Neural progenitor cell (in vitro differentiated cells): ENCODE measurements around the gene MS4A2. TPM values are rescaled to one million over a fixed set of nuclear protein-coding genes. Genes with fewer than 3 reads are reported as not detected.

Source experiments
- DNase-seq: peaks from one replicate; pipeline ENCODE4 v3.0.0-alpha.2; 2016; ENCODE audit warnings: low spot score
- H2AFZ ChIP-seq: fragments of 200-600 bp; sonication (generic); replicated peaks from 2 replicates; pipeline ENCODE4 v1.6.1; 2016; ENCODE audit warnings: antibody characterized with exemption
- H3F3A ChIP-seq: fragments of 200-600 bp; sonication (generic); 2 replicates; pipeline ENCODE4 v1.6.1; 2016; ENCODE audit warnings: antibody characterized with exemption, low read depth
- H3K27ac ChIP-seq: fragments of 200-600 bp; sonication (generic); 2 replicates; pipeline ENCODE4 v1.5.1; 2016; ENCODE audit warnings: mild to moderate bottlenecking
- H3K27me3 ChIP-seq: fragments of 200-600 bp; sonication (generic); 2 replicates; pipeline ENCODE4 v1.6.1; 2016; ENCODE audit warnings: mild to moderate bottlenecking, moderate library complexity
- H3K36me3 ChIP-seq: fragments of 200-600 bp; sonication (generic); 2 replicates; pipeline ENCODE4 v1.5.1; 2016
- H3K4me1 ChIP-seq: fragments of 200-600 bp; sonication (generic); 2 replicates; pipeline ENCODE4 v1.6.1; 2016; ENCODE audit warnings: mixed run types
- H3K4me2 ChIP-seq: fragments of 200-600 bp; sonication (generic); 2 replicates; pipeline ENCODE4 v1.6.1; 2016
- H3K4me3 ChIP-seq: fragments of 200-600 bp; sonication (generic); 2 replicates; pipeline ENCODE4 v1.5.1; 2016
- H3K79me2 ChIP-seq: fragments of 200-600 bp; sonication (generic); 2 replicates; pipeline ENCODE4 v1.6.1; 2016; ENCODE audit warnings: low read depth
- H3K9ac ChIP-seq: fragments of 200-600 bp; sonication (generic); 2 replicates; pipeline ENCODE4 v1.6.1; 2016
- H3K9me3 ChIP-seq: fragments of 200-600 bp; sonication (generic); 2 replicates; pipeline ENCODE4 v1.5.1; 2016; ENCODE audit warnings: low read depth
- H4K20me1 ChIP-seq: fragments of 200-600 bp; sonication (generic); 2 replicates; pipeline ENCODE4 v1.6.1; 2016; ENCODE audit warnings: low read depth
- H3K27ac Mint-ChIP-seq: 3 replicates; pipeline ENCODE4 v1.8.0; 2021; ENCODE audit warnings: mixed read lengths
- H3K27me3 Mint-ChIP-seq: 2 replicates; pipeline ENCODE4 v1.8.0; 2022; ENCODE audit warnings: low read depth, mild to moderate bottlenecking, inconsistent platforms, moderate library complexity, mixed read lengths; ENCODE audit not compliant: insufficient read depth
- H3K36me3 Mint-ChIP-seq: 3 replicates; pipeline ENCODE4 v1.8.0; 2021; ENCODE audit warnings: mixed read lengths
- H3K4me1 Mint-ChIP-seq: 3 replicates; pipeline ENCODE4 v1.8.0; 2021; ENCODE audit warnings: mixed read lengths
- H3K4me3 Mint-ChIP-seq: 3 replicates; pipeline ENCODE4 v1.8.0; 2021; ENCODE audit warnings: mild to moderate bottlenecking, moderate library complexity, mixed read lengths
- H3K9me3 Mint-ChIP-seq: 3 replicates; pipeline ENCODE4 v1.8.0; 2020; ENCODE audit warnings: mixed read lengths
- EZH2 ChIP-seq: fragments of 200-600 bp; sonication (generic); IDR thresholded peaks from 2 replicates; pipeline ENCODE4 v1.6.1; 2017; ENCODE audit warnings: antibody characterized with exemption, mild to moderate bottlenecking, moderate library complexity
- EZH2phosphoT487 ChIP-seq: fragments of 200-600 bp; sonication (generic); IDR thresholded peaks from 2 replicates; pipeline ENCODE4 v1.6.1; 2017; ENCODE audit warnings: antibody characterized with exemption
- total RNA-seq: library from RNA; depleted of rRNA; stranded (reverse); fragments of >200 nt; gene quantifications from 2 replicates; pipeline ENCODE4 v1.2.3, GENCODE V29; 2015; ENCODE audit warnings: low replicate concordance
- TF ChIP-seq, protein P1 (sequence below): fragments of 200-600 bp; sonication (generic); IDR thresholded peaks from 2 replicates; pipeline ENCODE4 v1.5.1; 2017; ENCODE audit warnings: antibody characterized with exemption, mild to moderate bottlenecking

Gene MS4A2
- total RNA-seq, 1 donor from 2014 or later: not detected

- H3K4me1 ChIP-seq: no peaks in the 10 kb centered on the region
- no peaks in the 10 kb centered on the region for H3K36me3 Mint-ChIP-seq
- H3K27ac ChIP-seq: no peak overlapping the region
- H3F3A ChIP-seq: no peaks in the 10 kb centered on the region
- peaks cover 7% of the 10 kb centered on the region for H3K27me3 Mint-ChIP-seq
- H3K9ac ChIP-seq: no peak overlapping the region
- no peak overlapping the region for H3K4me2 ChIP-seq
- H4K20me1 ChIP-seq: no peaks in the 10 kb centered on the region
- DNase-seq: no peak
- no peak for TF ChIP-seq EZH2
- TF ChIP-seq, protein P1, sequence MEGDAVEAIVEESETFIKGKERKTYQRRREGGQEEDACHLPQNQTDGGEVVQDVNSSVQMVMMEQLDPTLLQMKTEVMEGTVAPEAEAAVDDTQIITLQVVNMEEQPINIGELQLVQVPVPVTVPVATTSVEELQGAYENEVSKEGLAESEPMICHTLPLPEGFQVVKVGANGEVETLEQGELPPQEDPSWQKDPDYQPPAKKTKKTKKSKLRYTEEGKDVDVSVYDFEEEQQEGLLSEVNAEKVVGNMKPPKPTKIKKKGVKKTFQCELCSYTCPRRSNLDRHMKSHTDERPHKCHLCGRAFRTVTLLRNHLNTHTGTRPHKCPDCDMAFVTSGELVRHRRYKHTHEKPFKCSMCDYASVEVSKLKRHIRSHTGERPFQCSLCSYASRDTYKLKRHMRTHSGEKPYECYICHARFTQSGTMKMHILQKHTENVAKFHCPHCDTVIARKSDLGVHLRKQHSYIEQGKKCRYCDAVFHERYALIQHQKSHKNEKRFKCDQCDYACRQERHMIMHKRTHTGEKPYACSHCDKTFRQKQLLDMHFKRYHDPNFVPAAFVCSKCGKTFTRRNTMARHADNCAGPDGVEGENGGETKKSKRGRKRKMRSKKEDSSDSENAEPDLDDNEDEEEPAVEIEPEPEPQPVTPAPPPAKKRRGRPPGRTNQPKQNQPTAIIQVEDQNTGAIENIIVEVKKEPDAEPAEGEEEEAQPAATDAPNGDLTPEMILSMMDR: no peak
- TF ChIP-seq EZH2phosphoT487: no peak
- no peaks in the 10 kb centered on the region for H3K79me2 ChIP-seq
- H3K4me3 Mint-ChIP-seq: no peak overlapping the region
- no peak overlapping the region for H2AFZ ChIP-seq
- no peak overlapping the region for H3K27ac Mint-ChIP-seq
- H3K36me3 ChIP-seq: no peaks in the 10 kb centered on the region
- H3K9me3 Mint-ChIP-seq: peaks cover 7% of the 10 kb centered on the region
- no peaks in the 10 kb centered on the region for H3K27me3 ChIP-seq
- no peaks in the 10 kb centered on the region for H3K4me1 Mint-ChIP-seq
- H3K9me3 ChIP-seq: no peaks in the 10 kb centered on the region
- no peak overlapping the region for H3K4me3 ChIP-seq
Observed at GRCh38 chr11:60133917-60134316, 45.5 kb downstream of the MS4A2 start.

GRCh38 chr11:60143768-60144167 lies 55.3 kb downstream of the MS4A2 start:
- no peaks in the 10 kb centered on the region for H3K9me3 Mint-ChIP-seq
- DNase-seq: no peak
- H3F3A ChIP-seq: no peaks in the 10 kb centered on the region
- H3K9me3 ChIP-seq: no peaks in the 10 kb centered on the region
- no peak overlapping the region for H3K4me2 ChIP-seq
- H3K36me3 Mint-ChIP-seq: no peaks in the 10 kb centered on the region
- H3K27me3 Mint-ChIP-seq: no peaks in the 10 kb centered on the region
- H3K27me3 ChIP-seq: no peaks in the 10 kb centered on the region
- H3K4me1 Mint-ChIP-seq: no peaks in the 10 kb centered on the region
- H3K9ac ChIP-seq: no peak overlapping the region
- H3K4me3 Mint-ChIP-seq: no peak overlapping the region
- no peaks in the 10 kb centered on the region for H3K79me2 ChIP-seq
- no peak overlapping the region for H3K4me3 ChIP-seq
- TF ChIP-seq EZH2 (no peak), EZH2phosphoT487 (no peak)
- TF ChIP-seq, protein P1: no peak
- no peak overlapping the region for H3K27ac ChIP-seq
- H3K36me3 ChIP-seq: no peaks in the 10 kb centered on the region
- no peaks in the 10 kb centered on the region for H3K4me1 ChIP-seq
- no peaks in the 10 kb centered on the region for H4K20me1 ChIP-seq
- H2AFZ ChIP-seq: no peak overlapping the region
- H3K27ac Mint-ChIP-seq: no peak overlapping the region

DNA sequence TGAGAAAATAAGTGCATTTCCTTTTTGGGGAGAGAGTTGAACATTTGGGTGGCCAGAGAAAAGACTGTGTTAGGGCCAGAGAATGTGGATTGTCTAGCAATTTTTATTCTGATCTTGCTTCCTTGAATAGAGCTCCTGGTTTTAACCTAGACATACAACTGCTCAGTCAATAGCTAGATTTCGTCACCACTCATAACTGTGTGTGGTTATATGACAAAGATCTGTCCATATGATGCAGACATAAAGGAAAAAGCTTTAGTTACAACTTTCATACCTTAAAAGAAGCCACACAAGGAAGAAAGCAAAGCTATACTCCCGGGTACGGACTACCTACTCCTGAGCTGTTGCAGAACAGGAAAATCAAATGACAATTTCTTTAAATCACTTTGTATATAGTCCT lies 57.2 kb downstream of the MS4A2 start:
- no peak overlapping the region for H3K27ac Mint-ChIP-seq
- no peaks in the 10 kb centered on the region for H4K20me1 ChIP-seq

More for the DNA sequence above, 57.2 kb downstream of the MS4A2 start:
- Histone ChIP-seq H3K27ac (no peak overlapping the region), H2AFZ (no peak overlapping the region), H3K4me3 (no peak overlapping the region), H3F3A (no peaks in the 10 kb centered on the region), H3K27me3 (no peaks in the 10 kb centered on the region), H3K4me2 (no peak overlapping the region), H3K36me3 (no peaks in the 10 kb centered on the region), H3K79me2 (no peaks in the 10 kb centered on the region), H3K9me3 (peaks cover 4% of the 10 kb centered on the region), H3K9ac (no peak overlapping the region), H3K4me1 (no peaks in the 10 kb centered on the region)
- no peaks in the 10 kb centered on the region for H3K4me1 Mint-ChIP-seq
- no peaks in the 10 kb centered on the region for H3K36me3 Mint-ChIP-seq
- TF ChIP-seq EZH2phosphoT487 (no peak), EZH2 (no peak)
- TF ChIP-seq, protein P1: no peak
- H3K27me3 Mint-ChIP-seq: no peaks in the 10 kb centered on the region
- DNase-seq: no peak
- H3K4me3 Mint-ChIP-seq: no peak overlapping the region
- H3K9me3 Mint-ChIP-seq: no peaks in the 10 kb centered on the region

Other genes starting within 250 kb of the MS4A2 start
- gene CBLIF, start 243.2 kb upstream of the MS4A2 start, total RNA-seq: not detected in 2 replicates
- gene TCN1, start 222.2 kb upstream of the MS4A2 start, total RNA-seq: not detected in 2 replicates
- gene OOSP3, start 209.9 kb upstream of the MS4A2 start, total RNA-seq: not detected in 2 replicates
- not detected in 2 replicates for gene OOSP1, start 150.2 kb upstream of the MS4A2 start, total RNA-seq
- not detected in 2 replicates for gene OOSP4A, start 124.6 kb upstream of the MS4A2 start, total RNA-seq
- not detected in 2 replicates for gene OOSP4B, start 71.5 kb upstream of the MS4A2 start, total RNA-seq
- not detected in 2 replicates for gene OOSP2, start 48.3 kb upstream of the MS4A2 start, total RNA-seq
- gene MS4A3, start 32.0 kb upstream of the MS4A2 start, total RNA-seq: not detected in 2 replicates
- gene MS4A6A, start 94.4 kb downstream of the MS4A2 start, total RNA-seq: not detected in 2 replicates
- not detected in 2 replicates for gene MS4A4E, start 154.5 kb downstream of the MS4A2 start, total RNA-seq
- not detected in 2 replicates for gene MS4A4A, start 192.0 kb downstream of the MS4A2 start, total RNA-seq
- gene MS4A6E, start 238.6 kb downstream of the MS4A2 start, total RNA-seq: not detected in 2 replicates